DMS 273 (cell line): ENCODE measurements around the gene CCDC24.
A peak's percentile ranks its signal among the peaks of the same experiment; 100 is the strongest.

Experiments used
- DNase-seq: peaks from one replicate; lab custom pipeline; 2025; ENCODE audit not compliant: unreplicated experiment; lab: John Stamatoyannopoulos, UW

CCDC24 gene

DNA sequence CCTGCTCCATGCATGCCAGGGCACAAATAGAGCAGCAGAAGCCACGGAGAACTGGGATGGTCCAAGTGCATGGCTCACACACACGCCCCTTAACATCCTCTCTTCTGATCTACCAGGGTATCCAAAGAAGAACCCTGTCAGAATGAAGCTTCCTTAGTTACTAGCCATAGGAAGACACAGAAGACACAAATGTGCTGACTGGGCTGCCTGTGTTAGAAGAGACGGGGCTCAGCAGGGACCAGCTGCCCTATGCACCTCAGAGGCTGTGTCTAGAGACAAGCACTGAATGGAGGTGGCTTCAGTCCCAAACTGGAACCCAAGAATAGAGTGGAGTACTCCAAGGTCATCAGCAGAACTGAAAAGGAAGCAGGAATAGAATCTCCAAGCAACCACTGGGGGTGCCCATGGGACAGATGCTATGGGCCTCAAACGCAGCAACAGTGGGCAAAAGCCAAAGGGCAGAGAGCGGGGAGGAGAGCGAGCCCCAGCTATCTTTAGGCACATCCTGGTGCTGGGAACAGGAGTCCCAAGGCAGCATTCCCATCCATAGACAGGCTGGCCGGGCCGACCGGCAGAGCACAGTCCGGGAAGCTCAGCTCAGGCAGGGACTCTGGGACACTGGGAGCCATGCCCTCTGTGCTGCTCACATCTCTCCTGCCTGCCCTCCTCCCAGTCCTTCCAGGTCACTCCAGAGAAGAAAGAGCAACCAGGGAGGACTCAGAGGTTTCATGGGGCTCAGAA lies 30.4 kb downstream of the CCDC24 start:
- peak; percentile 21 for DNase-seq

DNA sequence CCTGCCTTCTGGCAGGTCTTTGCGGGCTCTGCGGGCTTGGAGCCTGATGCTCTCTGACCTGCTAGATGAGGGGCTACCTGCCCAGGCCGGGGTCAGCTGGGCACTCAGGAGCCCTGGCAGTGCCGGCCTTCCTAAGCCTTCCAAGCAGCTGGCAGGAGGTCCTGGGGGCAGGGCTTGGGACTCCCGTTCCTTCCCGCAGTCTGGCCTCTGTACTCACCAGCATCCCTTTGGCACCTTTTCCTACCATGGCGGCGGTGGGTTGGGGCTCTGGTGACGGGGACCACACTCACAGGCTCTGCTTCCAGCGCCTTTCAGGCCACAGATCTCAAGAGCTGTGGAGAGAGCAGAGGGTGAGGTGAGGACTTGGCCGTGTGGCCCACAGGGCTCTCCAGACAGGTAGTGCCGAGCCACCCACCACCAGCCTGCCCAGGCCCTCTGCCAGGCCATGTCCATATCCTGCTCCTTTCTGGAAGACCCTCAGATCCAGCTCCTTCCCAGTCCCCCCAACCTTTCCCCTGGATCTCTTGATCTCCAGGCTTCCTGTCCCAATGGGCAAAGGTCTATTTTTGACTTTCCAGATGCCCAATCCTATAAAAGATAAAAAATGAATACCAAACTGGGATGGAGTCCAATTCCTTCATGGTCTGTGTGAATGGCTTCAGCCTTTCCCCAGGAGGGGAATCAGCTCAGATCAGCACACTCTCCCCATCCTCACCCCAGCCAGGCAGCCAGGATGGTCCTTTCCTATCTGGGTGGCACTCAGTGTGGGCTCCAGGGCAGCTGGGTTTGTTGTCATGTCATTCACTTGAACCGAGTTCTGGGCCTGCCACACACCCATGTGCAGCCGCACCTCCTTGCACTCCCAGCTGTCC lies 32.9 kb downstream of the CCDC24 start:
- DNase-seq = no peak

DNA sequence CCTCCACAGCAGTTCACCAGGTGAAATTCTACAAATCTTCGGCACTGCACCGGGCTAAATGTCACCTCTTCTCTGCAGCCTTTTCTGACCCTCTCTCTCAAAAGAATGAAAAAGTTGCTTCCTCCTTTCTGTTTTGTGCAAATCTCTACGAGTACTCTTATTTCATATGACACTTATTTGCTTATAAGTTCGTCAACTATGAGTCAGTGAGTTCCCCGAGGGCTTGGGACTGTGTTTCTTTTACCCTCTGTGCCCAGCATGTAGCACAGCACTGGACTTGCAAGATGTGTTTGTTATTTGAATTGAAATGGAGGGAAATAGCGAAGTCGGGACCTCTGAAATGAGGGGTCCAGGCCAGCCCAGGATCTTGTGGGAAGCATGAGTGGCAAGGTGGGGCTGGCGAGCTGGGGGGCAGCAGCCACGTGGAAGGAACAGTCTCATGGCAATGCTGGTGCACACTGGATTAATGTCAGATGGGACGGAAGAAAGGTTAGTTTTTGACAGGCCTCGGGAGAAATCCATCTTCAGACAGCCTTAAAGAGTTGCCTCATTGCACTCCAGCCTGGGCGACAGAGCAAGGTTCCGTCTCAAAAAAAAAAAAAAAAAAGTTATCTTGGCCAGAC lies 33.6 kb downstream of the CCDC24 start:
- DNase-seq = no peak

DNA sequence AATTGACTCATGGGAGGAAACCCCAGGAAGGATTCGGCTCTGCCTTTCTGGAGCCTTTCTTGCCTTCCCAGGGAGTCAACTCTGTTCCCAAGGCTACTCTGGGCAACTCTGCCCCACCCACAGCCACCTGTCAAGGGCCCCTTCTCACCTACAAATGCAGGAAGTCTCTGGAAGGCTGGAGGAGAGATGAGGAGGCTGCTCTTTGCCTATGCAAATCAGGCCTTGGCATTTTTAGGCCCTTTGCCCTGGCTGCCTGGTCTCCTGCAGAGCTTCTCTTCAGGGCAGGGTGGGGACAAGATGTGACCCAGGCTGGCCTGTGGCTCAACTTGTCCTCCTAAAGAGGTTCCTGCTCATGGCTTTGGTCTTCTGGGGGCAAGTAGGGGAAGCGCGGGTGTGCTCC lies 34.4 kb downstream of the CCDC24 start:
- peak; percentile 52 for DNase-seq

DNA sequence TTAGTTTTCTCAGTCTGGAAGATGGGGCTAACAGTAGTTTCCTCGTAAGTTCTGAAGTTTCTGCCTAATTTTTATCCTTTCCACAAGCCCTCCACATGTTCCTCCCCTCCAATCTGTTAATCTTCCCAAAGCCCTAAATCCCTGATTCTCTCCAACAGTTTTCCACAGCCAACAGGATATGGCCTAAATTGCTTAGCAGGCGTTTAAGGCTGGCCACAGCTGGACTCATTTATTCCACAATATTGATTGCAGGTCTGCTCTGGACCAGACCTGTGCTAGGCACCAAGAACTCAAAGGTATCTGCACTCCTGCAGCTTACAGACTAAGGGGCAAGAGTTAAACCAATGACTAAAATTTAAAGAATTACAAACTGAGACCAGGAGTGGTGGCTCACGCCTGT lies 35.9 kb downstream of the CCDC24 start:
- DNase-seq = no peak

DNA sequence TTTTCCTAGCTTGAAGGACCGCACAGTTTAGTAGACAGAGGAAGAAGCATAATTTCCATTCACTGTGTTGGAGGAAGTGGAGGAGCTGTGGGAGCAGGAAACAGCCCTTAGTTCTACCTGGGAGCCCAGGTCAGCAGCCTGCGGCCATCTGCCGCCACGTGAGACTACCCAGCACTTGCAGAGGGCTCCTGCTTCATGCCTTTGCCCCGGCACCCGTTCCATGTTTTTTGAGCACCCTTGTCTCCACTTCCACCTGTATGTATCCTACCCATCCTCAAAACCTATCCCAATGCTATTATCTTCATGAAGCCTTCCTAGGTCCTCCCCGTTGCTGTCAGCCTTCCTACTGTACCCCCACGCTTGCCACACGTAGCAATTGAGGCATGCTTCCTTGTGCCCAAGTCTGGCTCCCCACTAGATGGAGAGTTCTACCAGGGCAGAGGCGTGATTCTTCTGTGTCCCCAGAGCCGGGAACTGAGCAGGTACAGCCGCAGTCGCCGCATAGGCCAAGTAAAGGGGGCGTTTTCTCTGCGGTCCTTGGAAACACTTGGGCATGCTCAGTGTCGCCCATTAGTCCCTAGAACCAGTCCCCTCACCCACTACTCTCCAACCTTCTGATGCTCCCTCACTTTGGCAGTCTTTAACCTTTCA lies 38.0 kb downstream of the CCDC24 start:
- DNase-seq = no peak

DNA sequence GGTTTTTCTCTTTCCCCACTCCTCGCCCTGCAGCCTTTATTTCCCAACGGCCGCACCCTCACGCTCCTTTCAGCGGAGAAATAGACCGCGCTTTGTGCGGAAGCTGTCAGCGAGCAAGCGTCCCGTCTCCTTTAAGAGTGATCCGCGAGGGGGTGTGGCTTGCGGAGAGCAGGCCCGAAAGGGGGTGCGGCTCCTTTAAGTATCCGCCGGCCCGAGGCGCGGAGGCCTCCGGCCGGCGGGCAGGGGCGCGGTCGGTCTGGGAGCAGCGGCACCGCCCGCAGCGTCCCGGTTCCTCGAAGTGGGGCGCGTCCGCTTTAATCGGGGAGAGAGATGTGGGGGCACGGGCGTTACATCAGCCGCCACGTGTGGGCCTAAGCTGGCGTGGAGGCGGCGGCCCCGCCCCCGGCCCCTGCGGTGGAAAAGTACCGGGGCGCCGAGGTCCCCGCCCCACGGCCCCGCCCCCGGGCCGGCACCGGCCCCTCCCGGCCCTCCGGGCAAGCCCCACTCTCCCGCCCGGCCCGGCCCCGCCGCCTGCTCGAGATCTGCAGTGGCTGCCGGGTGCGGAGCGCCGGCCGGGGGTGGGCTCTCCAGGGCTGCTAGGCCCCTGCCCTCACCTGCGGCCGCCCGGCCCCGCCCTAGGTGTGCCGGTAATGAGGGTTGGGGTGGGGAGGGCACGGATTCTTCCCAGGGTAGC lies 38.7 kb downstream of the CCDC24 start:
- DNase-seq = peak; percentile 95

DNA sequence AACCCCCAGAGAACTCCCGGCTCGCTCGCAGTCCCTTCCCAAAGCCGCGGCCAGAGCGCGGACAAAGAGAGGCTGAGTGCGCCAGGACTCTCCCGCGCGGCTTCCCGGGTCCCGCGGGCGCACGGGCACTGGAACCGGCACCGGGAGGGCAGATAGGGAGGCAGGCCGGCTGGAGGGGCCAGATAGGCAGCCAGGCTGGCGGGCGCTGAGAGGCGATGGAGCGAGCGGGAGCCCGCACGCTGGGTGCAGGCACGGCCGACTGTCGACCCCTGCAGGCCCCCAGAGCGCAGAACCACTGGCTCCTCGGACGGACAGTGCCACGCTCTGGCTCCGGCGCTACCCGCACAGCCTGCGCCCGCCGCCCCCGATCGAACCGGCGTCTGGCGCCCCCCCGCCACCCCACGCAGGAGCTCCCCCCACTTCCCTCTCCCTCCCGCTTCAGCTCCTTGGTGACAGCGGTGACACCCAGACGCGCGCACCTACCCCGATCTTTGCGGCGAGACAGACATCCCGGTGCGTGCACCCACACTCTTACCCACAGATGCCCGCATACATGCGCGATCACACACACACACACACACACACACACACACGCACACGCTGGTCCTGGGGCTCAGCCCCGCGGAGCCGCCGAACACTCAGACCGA lies 39.3 kb downstream of the CCDC24 start:
- DNase-seq = peak; percentile 76

DNA sequence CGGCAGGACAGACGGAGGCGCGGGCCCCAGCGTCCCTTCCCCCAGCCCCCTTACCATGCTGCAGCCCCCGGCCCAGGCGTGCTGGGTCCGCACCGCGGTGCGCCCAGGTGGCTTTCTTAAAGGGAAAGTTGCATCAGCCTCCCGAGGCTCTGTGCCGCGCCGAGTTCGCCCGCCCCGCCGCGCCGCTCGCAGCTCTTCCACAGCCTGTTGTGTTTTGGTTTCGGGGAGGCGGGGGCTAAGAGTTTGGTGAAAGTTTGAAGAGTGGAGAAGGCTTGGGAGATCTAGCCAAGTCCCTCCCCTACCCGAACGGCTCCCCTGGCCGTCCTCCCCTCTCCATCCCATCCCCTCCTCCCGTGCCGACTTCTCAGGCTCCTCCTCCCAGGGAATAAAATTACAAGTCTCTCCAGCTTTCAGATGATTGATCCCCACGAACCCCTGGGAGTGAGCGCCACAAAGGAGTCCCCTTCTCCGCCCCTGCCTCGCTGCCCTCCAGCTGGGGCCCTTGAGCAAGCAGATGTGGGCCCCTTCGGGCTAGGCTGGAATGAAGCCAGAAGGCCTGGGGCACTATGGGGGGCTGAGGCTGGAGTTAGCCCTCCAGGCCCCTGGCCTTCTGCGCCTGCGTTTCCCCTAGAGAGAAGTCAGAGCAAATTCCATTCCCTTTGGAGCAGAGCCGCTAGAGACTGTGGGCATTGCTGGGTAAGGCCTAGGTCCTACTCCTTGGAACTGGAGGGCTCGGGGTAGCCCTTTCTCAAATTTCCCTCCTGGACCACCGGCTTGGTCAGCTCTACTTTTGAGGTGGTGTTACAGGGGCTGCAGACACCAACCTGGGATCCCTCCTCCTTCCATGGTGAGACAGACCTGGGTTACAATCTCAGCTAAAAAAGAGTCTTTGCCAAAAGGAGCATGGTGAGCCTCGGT lies 40.1 kb downstream of the CCDC24 start, which contains the start of gene SLC6A9:
Gene SLC6A9 (minus strand): TSS at position 211 of the 918 bp plus-strand sequence. CDS start 7,185 bp downstream, outside the sequence.
- peak; percentile 76 for DNase-seq

DNA sequence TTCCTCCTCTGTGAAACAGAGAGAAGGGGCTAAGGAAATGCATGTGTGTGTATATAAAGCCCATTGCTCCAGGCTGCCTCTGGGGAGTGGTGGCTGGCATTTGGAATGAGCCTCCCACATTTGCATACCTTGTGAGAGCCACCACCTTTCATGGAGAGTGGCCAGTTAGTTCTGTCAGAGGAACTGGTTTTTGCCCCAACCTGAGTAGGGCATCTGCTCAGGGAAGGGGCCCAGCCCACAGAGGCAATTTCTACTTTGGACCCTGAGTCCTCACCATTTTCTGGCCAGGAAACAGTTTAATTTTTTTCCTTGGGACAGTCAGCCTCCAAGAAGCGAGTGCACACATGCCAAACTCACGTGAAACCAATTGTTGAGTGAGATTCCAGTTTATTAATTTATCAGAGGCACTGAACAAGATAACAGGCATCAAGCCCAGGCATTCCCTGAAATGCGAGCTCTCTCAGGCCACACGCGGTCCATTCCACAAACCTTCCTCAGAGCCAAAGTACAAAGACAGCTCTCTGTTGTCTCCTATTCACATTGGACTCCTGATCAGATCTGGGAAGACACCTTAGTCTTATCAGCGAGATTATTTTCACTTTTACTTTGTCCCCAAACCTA lies 40.9 kb downstream of the CCDC24 start:
- DNase-seq = peak; percentile 34

DNA sequence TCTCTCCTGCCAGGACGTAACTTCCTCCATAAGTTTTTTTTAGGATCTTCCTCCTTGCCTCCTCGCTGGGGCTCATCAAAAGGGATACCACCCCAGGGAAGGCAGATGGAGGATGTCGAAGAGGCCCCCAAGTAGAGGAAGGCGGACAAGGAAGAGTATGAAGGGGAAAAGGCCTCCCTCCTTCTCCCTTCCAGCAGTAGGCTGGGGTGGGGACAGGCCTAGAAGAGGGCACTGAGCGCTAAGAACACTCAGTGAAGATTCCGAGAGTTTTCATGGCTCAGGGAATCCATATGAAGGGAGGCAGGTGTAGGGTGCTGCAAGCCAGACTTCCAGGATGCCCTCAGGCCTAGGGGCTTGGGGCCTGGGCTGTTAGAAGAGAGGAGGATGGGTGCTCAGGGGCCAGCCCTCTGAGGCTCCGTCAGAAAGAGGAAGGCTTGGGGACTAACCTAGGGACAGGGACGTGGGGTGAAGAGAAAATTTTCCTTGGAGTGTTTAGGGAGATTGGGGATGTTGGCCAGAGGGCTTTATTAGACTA lies 41.7 kb downstream of the CCDC24 start:
- no peak for DNase-seq

DNA sequence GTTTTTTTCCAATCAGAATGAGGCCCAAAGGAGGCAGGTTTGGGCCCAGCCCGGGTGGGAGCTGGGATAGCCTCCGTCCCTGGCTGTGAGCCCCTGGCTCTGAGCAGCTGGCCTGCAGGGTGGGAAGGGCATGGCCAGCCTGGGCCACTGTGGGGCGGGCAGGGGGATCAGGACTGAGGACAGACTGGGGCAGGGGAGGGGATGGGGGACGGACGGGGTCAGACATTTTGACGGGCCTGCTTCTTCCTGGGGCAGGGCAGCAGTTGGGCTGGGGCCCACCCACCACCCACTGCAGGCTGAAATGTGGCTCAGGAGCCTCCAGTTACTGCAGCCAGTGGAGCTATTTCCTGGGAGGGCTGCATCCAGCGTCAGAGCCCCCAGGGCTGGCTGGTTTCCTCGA lies 42.4 kb downstream of the CCDC24 start:
- DNase-seq = no peak

DNA sequence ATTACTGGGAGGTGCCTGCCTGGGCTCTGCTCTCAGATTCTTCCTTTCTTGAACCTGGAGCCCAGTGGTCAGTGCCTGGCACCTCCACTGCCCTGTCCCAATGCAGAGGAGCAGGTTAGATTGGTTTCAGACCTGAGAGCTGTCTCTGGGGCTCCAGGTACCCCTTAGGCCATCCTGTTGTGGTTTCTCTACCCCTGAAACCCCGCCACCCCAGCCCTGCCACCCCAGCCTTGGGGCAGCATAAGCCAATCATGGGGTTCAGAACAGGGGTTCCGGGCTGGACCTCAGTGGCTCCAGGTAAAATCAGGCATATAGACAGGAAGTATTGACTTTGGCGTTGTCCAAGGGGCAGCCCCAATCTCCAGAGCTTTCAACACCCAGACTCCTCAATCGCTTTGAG lies 43.0 kb downstream of the CCDC24 start:
- DNase-seq = no peak

DNA sequence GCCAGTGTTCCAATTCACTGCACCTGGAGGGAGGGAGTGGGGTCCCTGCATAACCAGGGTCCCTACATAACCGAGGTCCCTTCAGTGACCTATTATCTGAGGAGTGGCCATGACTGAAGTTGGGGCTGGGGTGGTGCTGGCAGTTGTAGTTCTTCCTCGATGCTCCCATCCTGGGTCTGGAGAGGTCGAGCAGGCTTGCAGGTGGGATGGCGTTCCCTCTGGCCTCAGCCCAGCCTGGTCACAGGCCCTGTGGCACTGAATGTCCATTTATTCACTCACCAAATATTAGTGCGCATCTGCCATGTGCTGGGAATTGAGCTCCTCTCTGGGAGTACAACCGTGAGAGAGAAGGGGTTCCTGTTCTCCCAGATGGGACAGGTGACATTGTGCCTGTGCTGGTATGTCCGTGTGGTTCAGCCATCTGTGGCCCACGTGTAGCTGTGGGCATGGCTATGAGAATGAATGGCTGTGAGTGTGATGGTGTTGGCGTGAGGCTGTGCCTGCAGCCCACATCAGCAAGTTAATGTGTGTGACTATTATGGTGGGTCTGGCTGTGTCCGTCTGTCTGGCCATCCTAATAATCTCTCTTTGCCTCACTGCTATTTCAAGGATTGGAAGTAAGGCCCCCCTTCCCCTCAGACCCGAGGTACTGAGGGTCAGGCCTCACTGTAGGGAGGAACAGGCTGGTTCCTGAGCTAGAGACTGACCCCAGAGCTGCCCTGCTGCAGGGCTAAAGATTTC lies 43.7 kb downstream of the CCDC24 start:
- no peak for DNase-seq

DNA sequence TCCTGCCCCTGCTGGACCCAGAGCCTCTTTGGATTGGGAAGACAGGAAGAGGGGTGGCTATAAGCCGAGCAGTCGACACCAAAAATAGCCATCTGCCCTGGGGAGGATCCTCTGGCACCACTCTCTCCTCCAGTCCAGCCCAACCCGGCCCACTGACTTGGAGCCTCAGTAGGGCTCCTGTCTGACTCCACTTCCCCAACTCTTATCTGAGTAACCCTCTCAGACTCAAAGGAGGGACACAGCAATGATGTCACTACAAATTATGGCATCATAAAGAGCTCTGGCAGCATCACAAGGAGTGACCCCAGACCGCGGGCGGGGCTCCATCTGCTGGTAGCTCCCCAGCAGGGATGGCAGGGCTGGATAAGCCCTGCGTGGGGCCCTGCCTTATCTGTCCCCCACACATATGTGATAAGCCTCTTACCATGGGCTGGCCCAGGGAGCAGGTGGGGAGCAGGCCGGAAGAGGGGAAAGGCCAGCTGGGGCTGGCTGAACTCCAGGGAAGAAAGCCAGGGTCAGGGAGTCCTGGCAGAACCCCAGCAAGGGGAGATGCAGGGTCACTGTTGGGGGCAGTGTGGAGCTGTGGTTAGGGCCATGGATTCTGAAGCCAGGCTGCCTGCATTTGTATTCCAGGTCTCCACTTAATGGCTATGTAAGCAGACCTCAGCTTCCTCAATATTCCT lies 44.5 kb downstream of the CCDC24 start:
- peak; percentile 80 for DNase-seq

DNA sequence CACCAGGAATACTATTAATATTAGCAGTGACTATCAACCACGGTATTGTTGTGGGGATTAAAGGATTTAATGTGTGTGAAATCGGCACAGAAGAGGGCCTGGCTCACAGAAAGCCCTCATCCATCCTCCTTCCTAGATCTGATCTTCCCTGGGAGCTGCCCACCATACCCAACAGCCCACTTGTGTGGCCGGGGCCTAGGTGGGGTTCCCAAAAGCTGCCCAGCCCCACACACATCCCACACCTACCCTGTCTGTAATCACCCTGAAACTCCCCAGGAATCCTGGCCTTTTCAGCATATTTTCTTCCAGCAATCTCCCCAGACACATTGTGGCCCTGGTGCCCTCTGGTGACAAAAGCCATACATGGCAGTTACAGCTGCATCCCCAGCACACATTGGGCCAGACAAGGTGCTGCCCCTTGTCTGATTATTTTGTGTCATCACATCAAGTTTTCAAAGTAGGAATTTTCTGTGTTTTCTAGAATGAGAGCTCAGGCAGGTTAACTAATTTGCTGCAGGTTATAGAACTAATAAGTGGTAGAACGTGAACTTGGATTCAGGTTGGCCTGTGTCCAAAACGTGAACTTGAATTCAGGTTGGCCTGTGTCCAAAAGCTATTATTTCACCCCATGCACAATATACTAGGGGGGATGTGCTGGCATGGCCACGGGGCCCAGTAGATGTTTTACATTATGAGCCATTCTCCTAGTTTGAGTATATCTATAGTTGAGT lies 45.2 kb downstream of the CCDC24 start:
- DNase-seq = peak; percentile 91
